Breast epithelium (tissue), 3 donors: ENCODE results near the gene WFIKKN1.

ENCODE experiments used
- CTCF ChIP-seq, 3 donors: fragments of 450-650 bp; IDR thresholded peaks; one replicate each; pipeline ENCODE4 v1.5.1; 2016 to 2017; ENCODE audit warnings: antibody characterized with exemption in 3 of 3, mild to moderate bottlenecking in 3 of 3, moderate library complexity in 3 of 3
- POLR2A ChIP-seq: fragments of 450-650 bp; IDR thresholded peaks from one replicate; pipeline ENCODE4 v1.6.1; 2016; ENCODE audit warnings: antibody characterized with exemption, mild to moderate bottlenecking, moderate library complexity
- POLR2AphosphoS5 ChIP-seq, 3 donors: sonication (generic); formaldehyde crosslinking; IDR thresholded peaks; one replicate each; pipeline ENCODE4 v1.6.1; 2017; ENCODE audit warnings: antibody characterized with exemption in 3 of 3

GRCh38 chr16:617855-618254 is 12.9 kb upstream of the WFIKKN1 start:
- TF ChIP-seq POLR2AphosphoS5 (IDR thresholded peaks at IDR 0.05): no peak
- TF ChIP-seq POLR2A: no peak
- TF ChIP-seq CTCF (IDR thresholded peaks at IDR 0.05): no peak
